ENCODE data around the gene IL1R1. TPM values are rescaled to one million over a fixed set of nuclear protein-coding genes. Genes with fewer than 3 reads are reported as not detected.
"Not testable (repeated sequence)": the region's sequence is repeated elsewhere in the genome, so short reads cannot be mapped to it uniquely, and the experiment has no call there.

The IL1R1 gene
- total RNA-seq, 1 donor from 2014 or later: 0.17 TPM

GRCh38 chr2:102122909-102123308, 19.6 kb upstream of the IL1R1 start:
- Mint-ChIP-seq H3K27me3 (ENCODE audit: unreplicated experiment) (no peaks in the 10 kb centered on the region), H3K4me1 (ENCODE audit: low read depth, unreplicated experiment) (no peaks in the 10 kb centered on the region), H3K36me3 (ENCODE audit: unreplicated experiment) (no peaks in the 10 kb centered on the region), H3K27ac (ENCODE audit: unreplicated experiment) (no peak overlapping the region), H3K9me3 (ENCODE audit: unreplicated experiment) (no peaks in the 10 kb centered on the region), H3K4me3 (ENCODE audit: unreplicated experiment) (no peak overlapping the region)
- TF ChIP-seq CTCF (IDR thresholded peaks at IDR 0.05; ENCODE audit: partially characterized antibody, unreplicated experiment): no peak
- no peak for DNase-seq

- not testable (repeated sequence) for H3K4me3 Mint-ChIP-seq (ENCODE audit: unreplicated experiment); H3K9me3 Mint-ChIP-seq (ENCODE audit: unreplicated experiment); H3K27ac Mint-ChIP-seq (ENCODE audit: unreplicated experiment); H3K4me1 Mint-ChIP-seq (ENCODE audit: low read depth, unreplicated experiment); DNase-seq; H3K27me3 Mint-ChIP-seq (ENCODE audit: unreplicated experiment); H3K36me3 Mint-ChIP-seq (ENCODE audit: unreplicated experiment)
Observed at GRCh38 chr2:102124421-102124820, 18.1 kb upstream of the IL1R1 start.

GRCh38 chr2:102126169-102126568, 16.4 kb upstream of the IL1R1 start:
- no peaks in the 10 kb centered on the region for H3K36me3 Mint-ChIP-seq (ENCODE audit: unreplicated experiment)
- DNase-seq: no peak
- H3K4me1 Mint-ChIP-seq (ENCODE audit: low read depth, unreplicated experiment): no peaks in the 10 kb centered on the region
- TF ChIP-seq CTCF (IDR thresholded peaks at IDR 0.05; ENCODE audit: partially characterized antibody, unreplicated experiment): no peak
- no peak overlapping the region for H3K4me3 Mint-ChIP-seq (ENCODE audit: unreplicated experiment)
- no peaks in the 10 kb centered on the region for H3K27me3 Mint-ChIP-seq (ENCODE audit: unreplicated experiment)
- no peaks in the 10 kb centered on the region for H3K9me3 Mint-ChIP-seq (ENCODE audit: unreplicated experiment)
- no peak overlapping the region for H3K27ac Mint-ChIP-seq (ENCODE audit: unreplicated experiment)

- no peaks in the 10 kb centered on the region for H3K4me1 Mint-ChIP-seq (ENCODE audit: low read depth, unreplicated experiment)
- no peaks in the 10 kb centered on the region for H3K36me3 Mint-ChIP-seq (ENCODE audit: unreplicated experiment)
- no peak overlapping the region for H3K27ac Mint-ChIP-seq (ENCODE audit: unreplicated experiment)
- TF ChIP-seq CTCF (IDR thresholded peaks at IDR 0.05; ENCODE audit: partially characterized antibody, unreplicated experiment): no peak
- no peak overlapping the region for H3K4me3 Mint-ChIP-seq (ENCODE audit: unreplicated experiment)
- no peaks in the 10 kb centered on the region for H3K9me3 Mint-ChIP-seq (ENCODE audit: unreplicated experiment)
- no peak for DNase-seq
- H3K27me3 Mint-ChIP-seq (ENCODE audit: unreplicated experiment): no peaks in the 10 kb centered on the region
Observed at GRCh38 chr2:102126660-102127059, 15.9 kb upstream of the IL1R1 start.

GRCh38 chr2:102129082-102129481, 13.5 kb upstream of the IL1R1 start:
- H3K9me3 Mint-ChIP-seq (ENCODE audit: unreplicated experiment): no peaks in the 10 kb centered on the region
- no peak overlapping the region for H3K4me3 Mint-ChIP-seq (ENCODE audit: unreplicated experiment)
- H3K4me1 Mint-ChIP-seq (ENCODE audit: low read depth, unreplicated experiment): no peaks in the 10 kb centered on the region
- H3K36me3 Mint-ChIP-seq (ENCODE audit: unreplicated experiment): no peaks in the 10 kb centered on the region
- DNase-seq: no peak
- H3K27me3 Mint-ChIP-seq (ENCODE audit: unreplicated experiment): no peaks in the 10 kb centered on the region
- no peak overlapping the region for H3K27ac Mint-ChIP-seq (ENCODE audit: unreplicated experiment)
- TF ChIP-seq CTCF (IDR thresholded peaks at IDR 0.05; ENCODE audit: partially characterized antibody, unreplicated experiment): no peak
